NCI-H146 treated with DMSO at 0.1 percent for 48 hours (cell line): ENCODE results near the gene FAM13A.

Experiments
- DNase-seq: peaks from one replicate; lab custom pipeline; 2025; ENCODE audit not compliant: unreplicated experiment; lab: John Stamatoyannopoulos, UW

Gene FAM13A

DNA sequence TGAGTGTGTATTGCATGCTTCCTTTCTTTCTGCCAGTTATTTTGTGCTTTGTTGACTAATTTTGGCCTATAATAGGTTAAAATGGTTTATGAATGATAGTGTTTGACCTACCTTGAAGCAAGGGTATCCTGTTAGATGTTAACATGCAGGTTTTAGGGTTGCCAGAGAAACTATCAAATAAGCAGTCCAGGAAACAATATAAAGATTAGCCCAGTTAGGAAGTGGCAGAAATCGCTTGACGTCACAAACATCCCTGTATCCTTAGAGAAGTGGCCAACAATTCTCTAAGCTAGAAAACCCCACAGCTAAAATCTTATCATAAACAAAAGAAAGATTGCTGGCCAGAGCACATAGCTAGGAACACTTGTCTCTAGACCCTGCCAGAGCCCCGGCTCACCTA is 363.2 kb downstream of the FAM13A start:
- DNase-seq, result no peak

DNA sequence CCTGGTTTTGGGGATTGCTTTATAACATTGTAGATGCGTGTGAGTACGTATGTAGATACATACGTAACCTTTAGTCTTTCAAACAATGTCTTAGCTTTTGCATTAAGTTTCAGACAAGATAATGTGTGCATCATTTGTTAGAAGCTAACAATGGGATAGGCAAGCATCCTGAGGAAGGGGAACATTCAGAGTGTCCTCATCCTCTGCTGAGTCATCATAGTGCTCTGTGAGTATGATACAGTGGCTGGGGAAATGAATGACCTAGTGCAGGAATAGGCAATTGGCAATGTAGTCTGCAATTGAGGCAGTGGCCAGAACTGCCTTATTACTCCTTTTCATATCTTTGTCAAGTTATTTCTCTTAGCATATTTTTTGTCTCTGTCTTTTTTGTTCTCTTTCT is 366.6 kb downstream of the FAM13A start:
- DNase-seq, result no peak

DNA sequence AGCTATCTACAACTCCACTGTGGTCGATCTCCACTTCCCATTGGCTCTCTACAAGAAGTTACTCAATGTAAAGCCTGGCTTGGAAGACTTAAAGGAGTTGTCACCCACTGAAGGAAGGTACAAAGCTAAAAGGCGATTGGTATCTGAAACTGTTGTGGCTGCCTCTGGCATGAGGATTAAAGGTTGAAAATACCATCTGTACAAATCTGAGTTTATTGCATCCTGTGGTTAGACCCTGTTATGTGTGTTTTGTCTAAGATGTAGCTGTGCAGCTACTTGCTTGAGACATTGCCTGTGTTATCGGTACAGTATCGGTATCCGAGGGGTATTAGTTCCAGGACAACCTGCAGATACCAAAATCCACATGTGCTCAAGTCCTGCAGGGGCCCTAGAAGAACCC is 375.8 kb downstream of the FAM13A start:
- DNase-seq, result no peak
